ENCODE measurements around the gene XRCC5. TPM values are rescaled to one million over a fixed set of nuclear protein-coding genes. Genes with fewer than 3 reads are reported as not detected.

The XRCC5 gene
- total and polyA plus RNA-seq, 2 donors (not counting 1 experiment from before 2014, with no cell fraction given) = 45.5 to 198 TPM

GRCh38 chr2:216216951-216217903 is 108.1 kb downstream of the XRCC5 start:
- no peaks in the 10 kb centered on the region for H4K20me1 ChIP-seq (ENCODE audit: control insufficient read depth, insufficient read depth, low read length, poor library complexity, severe bottlenecking)
- H2AFZ ChIP-seq (ENCODE audit: insufficient read depth, low read depth, low read length, poor library complexity, severe bottlenecking) = no peak overlapping the region
- H3K9ac ChIP-seq (ENCODE audit: low read length) = no peak overlapping the region
- H3K27me3 Mint-ChIP-seq = no peaks in the 10 kb centered on the region
- H3K4me1 Mint-ChIP-seq = peaks cover 4% of the 10 kb centered on the region
- H3K4me2 ChIP-seq (replicated peaks; ENCODE audit: low read depth, low read length, poor library complexity, severe bottlenecking) = no peak overlapping the region
- ChIA-PET CTCF (no interaction called here), POLR2A (no interaction called here)
- H3K27me3 ChIP-seq (replicated peaks in 1 of 4; ENCODE audit: control extremely low read depth in 1 of 4, control insufficient read depth in 3 of 4, insufficient read depth in 4 of 4, low read length in 3 of 4) = no peaks in the 10 kb centered on the region
- peaks cover 0 to 2% of the 10 kb centered on the region in 2 experiments for H3K36me3 ChIP-seq (replicated peaks in 1 of 2; ENCODE audit: control extremely low read depth in 1 of 2, control insufficient read depth in 1 of 2, extremely low read depth in 1 of 2, insufficient read depth in 2 of 2, low read length in 1 of 2)
- ATAC-seq (ENCODE audit: low read depth) (no peak), DNase-seq (no peak)
- TF ChIP-seq CTCF (IDR thresholded peaks at IDR 0.05) (no peak), EZH2 (IDR thresholded peaks at IDR 0.05; ENCODE audit: borderline replicate concordance, insufficient read depth, low read depth, low read length, poor library complexity, severe bottlenecking) (no peak)
- H3K9me3 Mint-ChIP-seq (ENCODE audit: insufficient read depth) = no peaks in the 10 kb centered on the region
- H3K4me1 ChIP-seq (ENCODE audit: control insufficient read depth in 2 of 2, insufficient read depth in 2 of 2, low read length in 2 of 2) = no peaks in the 10 kb centered on the region
- no peak overlapping the region for H3K27ac Mint-ChIP-seq
- no peak overlapping the region for H3K27ac ChIP-seq (ENCODE audit: low read length in 2 of 2)
- H3K79me2 ChIP-seq (ENCODE audit: control insufficient read depth, insufficient read depth, low read length) = no peaks in the 10 kb centered on the region
- no peak overlapping the region for H3K4me3 Mint-ChIP-seq
- WGBS (ENCODE audit: insufficient coverage) = no CpG with 5 or more reads among the region's 7 CpGs
- no peak overlapping the region for H3K4me3 ChIP-seq (ENCODE audit: control extremely low read depth in 1 of 5, extremely low read depth in 1 of 5, insufficient read depth in 1 of 5, low read depth in 2 of 5, low read length in 4 of 5)
- no peaks in the 10 kb centered on the region for H3K9me3 ChIP-seq (ENCODE audit: control extremely low read depth in 1 of 3, control insufficient read depth in 2 of 3, insufficient read depth in 1 of 3, low read length in 2 of 3)
- intact Hi-C loops (cut with micrococcal nuclease) = no loop called here

GRCh38 chr2:216217904-216218260 is 108.7 kb downstream of the XRCC5 start:
- H2AFZ ChIP-seq (ENCODE audit: insufficient read depth, low read depth, low read length, poor library complexity, severe bottlenecking) = no peak overlapping the region
- 100% methylated on average over 2 of the region's 2 CpGs for WGBS (ENCODE audit: insufficient coverage)
- H4K20me1 ChIP-seq (ENCODE audit: control insufficient read depth, insufficient read depth, low read length, poor library complexity, severe bottlenecking) = no peaks in the 10 kb centered on the region
- H3K4me2 ChIP-seq (replicated peaks; ENCODE audit: low read depth, low read length, poor library complexity, severe bottlenecking) = no peak overlapping the region
- no peaks in the 10 kb centered on the region for H3K27me3 ChIP-seq (replicated peaks in 1 of 4; ENCODE audit: control extremely low read depth in 1 of 4, control insufficient read depth in 3 of 4, insufficient read depth in 4 of 4, low read length in 3 of 4)
- intact Hi-C loops (cut with micrococcal nuclease) = no loop called here
- TF ChIP-seq CTCF (IDR thresholded peaks at IDR 0.05) (no peak), EZH2 (IDR thresholded peaks at IDR 0.05; ENCODE audit: borderline replicate concordance, insufficient read depth, low read depth, low read length, poor library complexity, severe bottlenecking) (no peak)
- H3K4me1 Mint-ChIP-seq = peaks cover 11% of the 10 kb centered on the region
- H3K4me3 ChIP-seq (ENCODE audit: control extremely low read depth in 1 of 5, extremely low read depth in 1 of 5, insufficient read depth in 1 of 5, low read depth in 2 of 5, low read length in 4 of 5) = no peak overlapping the region
- H3K27me3 Mint-ChIP-seq = no peaks in the 10 kb centered on the region
- H3K79me2 ChIP-seq (ENCODE audit: control insufficient read depth, insufficient read depth, low read length) = no peaks in the 10 kb centered on the region
- DNase-seq = no peak
- H3K36me3 ChIP-seq (replicated peaks in 1 of 2; ENCODE audit: control extremely low read depth in 1 of 2, control insufficient read depth in 1 of 2, extremely low read depth in 1 of 2, insufficient read depth in 2 of 2, low read length in 1 of 2) = peaks cover 0 to 2% of the 10 kb centered on the region in 2 experiments
- POLR2A ChIA-PET = no interaction called here
- CTCF ChIA-PET = no interaction called here
- H3K27ac Mint-ChIP-seq = no peak overlapping the region
- H3K4me3 Mint-ChIP-seq = no peak overlapping the region
- no peaks in the 10 kb centered on the region for H3K9me3 ChIP-seq (ENCODE audit: control extremely low read depth in 1 of 3, control insufficient read depth in 2 of 3, insufficient read depth in 1 of 3, low read length in 2 of 3)
- H3K9me3 Mint-ChIP-seq (ENCODE audit: insufficient read depth) = no peaks in the 10 kb centered on the region
- H3K9ac ChIP-seq (ENCODE audit: low read length) = no peak overlapping the region
- no peak overlapping the region for H3K27ac ChIP-seq (ENCODE audit: low read length in 2 of 2)
- no peak for ATAC-seq (ENCODE audit: low read depth)
- peaks cover 5% of the 10 kb centered on the region in 2 donors for H3K4me1 ChIP-seq (ENCODE audit: control insufficient read depth in 2 of 2, insufficient read depth in 2 of 2, low read length in 2 of 2)
